ENCODE data around the gene STK32A. TPM values are rescaled to one million over a fixed set of nuclear protein-coding genes. Genes with fewer than 3 reads are reported as not detected.

The STK32A gene
- total RNA-seq, 1 donor from 2014 or later = not detected

DNA sequence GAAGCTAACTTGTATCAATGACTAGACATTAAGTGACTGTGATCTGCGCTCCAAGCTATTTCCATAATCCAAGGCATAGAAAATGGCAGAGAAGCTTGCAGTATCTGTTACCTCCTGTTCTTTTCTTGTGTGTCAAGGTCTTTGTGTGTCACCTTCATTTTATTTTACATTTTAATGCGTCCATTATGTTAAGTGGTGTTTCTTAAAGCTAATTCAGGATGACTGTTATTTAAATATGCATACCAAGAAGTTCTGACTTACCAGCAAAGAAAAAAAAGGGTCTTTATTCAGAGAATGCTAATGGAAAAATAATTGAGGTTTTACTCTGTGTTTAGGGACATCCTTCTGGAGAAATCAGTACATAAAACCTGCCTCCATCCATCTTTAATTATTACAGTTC, 52.3 kb downstream of the STK32A start:
- Mint-ChIP-seq H3K27ac (no peak overlapping the region), H3K4me3 (ENCODE audit: low read depth) (no peak overlapping the region), H3K27me3 (ENCODE audit: low read depth) (no peaks in the 10 kb centered on the region), H3K4me1 (ENCODE audit: low read depth) (no peaks in the 10 kb centered on the region), H3K9me3 (peaks cover 1% of the 10 kb centered on the region), H3K36me3 (ENCODE audit: low read depth) (no peaks in the 10 kb centered on the region)
- intact Hi-C loops (cut with micrococcal nuclease) = no loop called here
- no peak for DNase-seq (ENCODE audit: low spot score)

DNA sequence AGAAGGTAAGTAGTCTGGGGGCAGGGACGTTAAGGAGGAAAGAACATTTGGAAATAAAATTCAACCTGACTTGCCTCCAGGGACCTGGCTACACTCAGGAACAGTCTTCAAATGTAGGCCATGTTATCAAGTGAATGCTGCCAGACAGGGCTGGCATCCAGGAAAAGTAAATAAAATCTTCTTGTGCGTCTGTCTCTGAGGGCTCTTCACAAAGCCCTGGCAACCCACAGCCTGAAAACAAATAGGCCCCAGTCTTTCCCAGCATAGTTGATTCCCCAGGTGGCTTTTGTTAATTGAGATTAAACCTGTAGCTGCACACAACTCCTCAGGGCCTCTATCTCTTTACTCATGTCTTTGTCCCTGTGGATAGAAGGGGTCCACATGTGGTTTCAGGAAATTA, 55.4 kb downstream of the STK32A start:
- Mint-ChIP-seq H3K27me3 (ENCODE audit: low read depth) (no peaks in the 10 kb centered on the region), H3K36me3 (ENCODE audit: low read depth) (no peaks in the 10 kb centered on the region), H3K27ac (no peak overlapping the region), H3K4me3 (ENCODE audit: low read depth) (no peak overlapping the region), H3K4me1 (ENCODE audit: low read depth) (no peaks in the 10 kb centered on the region), H3K9me3 (peaks cover 3% of the 10 kb centered on the region)
- DNase-seq (ENCODE audit: low spot score) = no peak
- intact Hi-C loops (cut with micrococcal nuclease) = no loop called here

DNA sequence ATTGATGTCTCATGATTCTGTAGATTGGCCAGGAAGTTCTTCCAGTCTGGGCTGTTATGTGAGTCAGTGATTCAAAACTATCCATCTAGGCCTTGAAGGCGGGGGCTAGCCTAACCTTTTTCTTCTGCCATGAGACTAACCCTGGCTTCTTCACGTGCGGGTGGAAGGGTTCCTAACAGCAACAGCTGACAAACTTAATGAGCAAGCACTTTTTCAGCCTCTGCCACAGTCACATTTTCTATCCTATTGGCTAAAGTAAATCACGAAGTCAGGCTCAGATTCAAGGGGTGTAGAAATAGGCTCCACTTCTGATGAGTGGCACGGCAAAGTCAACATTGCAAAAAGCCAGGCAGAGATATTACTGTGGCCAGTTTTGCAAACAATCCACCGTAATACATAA, 68.4 kb downstream of the STK32A start:
- intact Hi-C loops (cut with micrococcal nuclease) = no loop called here
- no peaks in the 10 kb centered on the region for H3K9me3 Mint-ChIP-seq
- no peaks in the 10 kb centered on the region for H3K36me3 Mint-ChIP-seq (ENCODE audit: low read depth)
- H3K4me1 Mint-ChIP-seq (ENCODE audit: low read depth) = no peaks in the 10 kb centered on the region
- no peaks in the 10 kb centered on the region for H3K27me3 Mint-ChIP-seq (ENCODE audit: low read depth)
- no peak overlapping the region for H3K27ac Mint-ChIP-seq
- H3K4me3 Mint-ChIP-seq (ENCODE audit: low read depth) = no peak overlapping the region
- no peak for DNase-seq (ENCODE audit: low spot score)

DNA sequence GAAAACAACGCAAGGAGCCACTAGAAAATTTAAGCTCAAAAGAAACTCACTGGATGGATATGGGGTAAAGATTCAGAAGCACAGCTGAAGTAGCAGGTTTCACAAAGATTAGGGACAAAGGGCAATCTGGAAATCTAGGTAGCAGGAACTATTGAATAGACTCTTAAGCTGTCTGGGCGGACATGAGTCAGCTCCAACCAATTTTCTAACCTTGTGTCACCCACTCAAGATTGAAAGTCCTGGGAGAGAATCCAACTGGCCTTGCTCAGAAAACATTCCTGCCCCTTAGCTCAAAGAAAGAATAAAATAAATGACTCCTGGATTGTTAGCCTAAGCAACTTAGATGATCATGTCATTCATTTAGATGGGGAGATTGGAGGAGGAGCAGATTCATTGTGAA, 69.2 kb downstream of the STK32A start:
- no peaks in the 10 kb centered on the region for H3K27me3 Mint-ChIP-seq (ENCODE audit: low read depth)
- DNase-seq (ENCODE audit: low spot score) = no peak
- no peaks in the 10 kb centered on the region for H3K4me1 Mint-ChIP-seq (ENCODE audit: low read depth)

DNA sequence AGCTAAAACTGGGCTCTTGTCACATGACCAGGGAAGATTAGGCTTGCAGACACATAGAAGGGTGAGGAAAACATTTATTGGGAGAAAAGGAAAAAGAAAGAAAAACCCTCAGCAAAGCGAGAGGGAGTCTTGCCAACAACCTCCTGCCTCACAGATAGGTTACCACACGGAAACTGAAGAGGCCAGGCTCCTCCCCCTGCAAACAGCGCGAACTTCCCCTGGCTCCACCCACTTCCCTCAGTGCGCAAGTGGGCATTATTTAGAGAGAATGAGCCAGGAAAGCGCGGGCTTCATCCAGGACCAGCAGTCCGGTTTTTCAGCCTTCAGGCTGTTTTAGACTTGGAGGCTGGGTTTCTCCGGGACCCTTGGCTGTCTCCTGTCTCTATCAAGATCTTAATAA, 70.3 kb downstream of the STK32A start:
- H3K27ac Mint-ChIP-seq = no peak overlapping the region
- DNase-seq (ENCODE audit: low spot score) = no peak
- intact Hi-C loops (cut with micrococcal nuclease) = no loop called here
- H3K27me3 Mint-ChIP-seq (ENCODE audit: low read depth) = no peaks in the 10 kb centered on the region
- no peaks in the 10 kb centered on the region for H3K4me1 Mint-ChIP-seq (ENCODE audit: low read depth)
- H3K4me3 Mint-ChIP-seq (ENCODE audit: low read depth) = no peak overlapping the region
- H3K9me3 Mint-ChIP-seq = no peaks in the 10 kb centered on the region
- H3K36me3 Mint-ChIP-seq (ENCODE audit: low read depth) = no peaks in the 10 kb centered on the region

More for the DNA sequence above, 69.2 kb downstream of the STK32A start:
- H3K4me3 Mint-ChIP-seq (ENCODE audit: low read depth) = no peak overlapping the region
- no peak overlapping the region for H3K27ac Mint-ChIP-seq
- H3K9me3 Mint-ChIP-seq = no peaks in the 10 kb centered on the region
- no peaks in the 10 kb centered on the region for H3K36me3 Mint-ChIP-seq (ENCODE audit: low read depth)
- intact Hi-C loops (cut with micrococcal nuclease) = no loop called here

DNA sequence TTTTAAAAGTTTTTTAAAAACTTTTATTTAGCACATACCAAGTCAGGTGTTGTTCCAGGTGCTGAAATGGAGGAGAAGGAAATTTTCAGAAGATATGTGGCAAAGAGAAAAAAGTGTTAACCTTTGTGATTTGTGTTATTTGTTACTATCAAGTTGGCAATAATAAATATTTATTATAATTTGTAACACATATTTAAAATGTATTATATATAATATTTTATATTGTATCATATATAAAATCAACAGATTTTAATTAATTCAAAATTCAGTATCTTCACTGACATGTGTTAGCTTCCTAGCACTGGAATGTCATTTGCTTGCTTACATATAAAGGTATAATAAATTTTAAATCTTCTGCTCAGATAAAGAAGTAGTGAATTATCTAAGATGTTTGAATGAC, 71.5 kb downstream of the STK32A start:
- Mint-ChIP-seq H3K4me1 (ENCODE audit: low read depth) (no peaks in the 10 kb centered on the region), H3K27me3 (ENCODE audit: low read depth) (no peaks in the 10 kb centered on the region), H3K9me3 (no peaks in the 10 kb centered on the region), H3K36me3 (ENCODE audit: low read depth) (no peaks in the 10 kb centered on the region), H3K27ac (no peak overlapping the region), H3K4me3 (ENCODE audit: low read depth) (no peak overlapping the region)
- intact Hi-C loops (cut with micrococcal nuclease) = no loop called here
- no peak for DNase-seq (ENCODE audit: low spot score)

DNA sequence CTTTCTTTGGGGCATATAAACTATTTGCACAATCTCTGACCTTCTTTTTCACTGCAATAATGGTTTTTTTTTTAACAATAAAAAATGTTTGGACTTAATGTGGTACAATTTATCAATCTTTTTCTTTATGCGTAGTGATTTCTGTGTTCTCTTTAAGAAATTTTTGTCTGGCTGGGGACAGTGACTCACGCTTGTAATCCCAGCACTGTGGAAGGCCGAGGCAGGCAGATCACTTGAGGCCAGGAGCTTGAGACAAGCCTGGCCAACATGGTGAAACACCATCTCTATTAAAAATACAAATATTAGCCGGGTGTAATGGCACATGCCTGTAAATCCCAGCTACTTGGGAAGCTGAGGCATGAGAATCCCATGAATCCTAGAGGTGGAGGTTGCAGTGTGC, 72.3 kb downstream of the STK32A start:
- intact Hi-C loops (cut with micrococcal nuclease) = no loop called here
- no peaks in the 10 kb centered on the region for H3K4me1 Mint-ChIP-seq (ENCODE audit: low read depth)
- DNase-seq (ENCODE audit: low spot score) = no peak
- no peaks in the 10 kb centered on the region for H3K27me3 Mint-ChIP-seq (ENCODE audit: low read depth)
- H3K4me3 Mint-ChIP-seq (ENCODE audit: low read depth) = no peak overlapping the region
- no peaks in the 10 kb centered on the region for H3K9me3 Mint-ChIP-seq
- no peaks in the 10 kb centered on the region for H3K36me3 Mint-ChIP-seq (ENCODE audit: low read depth)
- no peak overlapping the region for H3K27ac Mint-ChIP-seq

DNA sequence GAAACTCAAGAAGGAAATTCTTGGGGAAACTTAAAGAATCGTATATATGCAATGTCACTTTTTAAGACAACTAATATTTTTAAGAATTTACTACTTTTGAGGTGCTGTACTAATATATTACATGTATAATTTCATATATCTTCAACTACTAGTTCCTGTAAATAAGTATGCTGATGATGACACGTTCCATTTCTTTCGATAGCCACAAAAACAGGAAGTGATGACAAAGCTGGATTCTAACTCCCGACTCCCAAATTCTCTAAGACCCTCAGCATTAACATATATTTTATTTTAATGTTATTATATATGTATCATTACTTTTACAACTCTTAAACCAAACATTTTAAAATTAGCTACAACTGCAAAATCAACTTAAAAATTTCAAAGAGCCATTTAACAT, 74.8 kb downstream of the STK32A start:
- Mint-ChIP-seq H3K27ac (no peak overlapping the region), H3K36me3 (ENCODE audit: low read depth) (no peaks in the 10 kb centered on the region), H3K9me3 (no peaks in the 10 kb centered on the region), H3K4me1 (ENCODE audit: low read depth) (no peaks in the 10 kb centered on the region), H3K27me3 (ENCODE audit: low read depth) (no peaks in the 10 kb centered on the region), H3K4me3 (ENCODE audit: low read depth) (no peak overlapping the region)
- intact Hi-C loops (cut with micrococcal nuclease) = no loop called here
- DNase-seq (ENCODE audit: low spot score) = no peak

DNA sequence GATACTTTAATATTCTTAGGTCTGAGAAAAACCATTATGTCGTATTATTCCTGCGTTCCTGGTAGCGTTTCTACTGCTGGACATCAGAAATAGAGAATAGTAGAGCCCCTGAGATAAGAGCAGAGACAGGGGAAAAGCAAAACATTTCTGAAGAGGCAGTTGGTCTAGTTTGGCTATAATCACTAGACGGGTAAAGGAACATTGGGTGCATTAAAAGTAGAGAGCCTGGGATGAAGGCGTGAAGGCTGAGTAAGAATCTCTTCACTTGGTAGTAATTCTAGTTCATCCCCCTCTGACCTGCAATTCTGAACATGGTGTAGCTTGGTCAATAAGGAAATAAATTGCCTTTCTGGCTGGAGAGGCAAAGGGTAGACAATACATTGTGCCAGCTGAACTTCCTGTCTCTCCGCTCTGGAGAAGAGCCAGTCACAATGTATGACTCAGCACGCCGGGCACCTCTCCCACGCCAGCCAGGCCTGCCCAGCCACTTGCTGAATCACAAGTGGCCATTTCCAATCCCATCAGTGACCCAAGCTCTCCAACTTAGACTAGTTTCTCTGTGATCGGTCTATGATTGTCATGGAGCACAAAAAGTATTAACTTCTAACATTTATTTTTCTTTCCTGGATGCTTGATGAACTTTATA, 75.4 kb downstream of the STK32A start:
- intact Hi-C loops (cut with micrococcal nuclease) = no loop called here
- no peaks in the 10 kb centered on the region for H3K27me3 Mint-ChIP-seq (ENCODE audit: low read depth)
- no peak overlapping the region for H3K27ac Mint-ChIP-seq
- no peaks in the 10 kb centered on the region for H3K36me3 Mint-ChIP-seq (ENCODE audit: low read depth)
- DNase-seq (ENCODE audit: low spot score) = no peak
- H3K4me1 Mint-ChIP-seq (ENCODE audit: low read depth) = no peaks in the 10 kb centered on the region
- H3K9me3 Mint-ChIP-seq = no peaks in the 10 kb centered on the region
- H3K4me3 Mint-ChIP-seq (ENCODE audit: low read depth) = no peak overlapping the region

DNA sequence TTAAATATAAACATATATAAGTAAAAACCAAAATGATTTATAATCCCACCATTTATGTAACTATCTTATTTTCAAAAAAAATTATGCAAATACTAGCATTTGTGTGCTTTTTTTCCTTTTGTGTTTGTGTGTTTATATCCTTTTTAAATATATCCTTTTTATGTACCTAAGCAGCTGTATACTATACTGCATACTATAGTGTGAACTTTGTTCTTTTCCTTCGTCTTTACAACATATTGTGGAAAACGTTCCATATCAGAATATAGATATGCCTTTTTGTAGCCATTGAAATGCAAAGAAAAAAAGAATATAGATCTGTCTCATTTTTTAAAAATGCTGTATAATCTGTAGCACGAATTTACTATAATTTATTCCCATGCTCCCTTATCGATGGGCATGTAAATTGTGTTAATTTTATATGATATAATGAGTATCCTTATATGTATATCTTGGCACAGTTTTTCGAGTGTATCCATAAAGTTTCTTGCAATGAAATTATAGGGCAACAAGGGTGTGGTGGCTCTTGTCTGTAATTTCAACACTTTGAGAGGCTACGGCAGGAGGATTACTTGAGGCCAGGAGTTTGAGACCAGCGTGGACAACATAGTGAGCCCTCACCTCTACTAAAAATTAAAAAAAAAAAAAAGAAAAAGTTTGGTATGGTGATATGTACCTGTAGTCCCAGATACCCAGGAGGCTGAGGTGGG, 83.3 kb downstream of the STK32A start:
- Mint-ChIP-seq H3K4me3 (ENCODE audit: low read depth) (no peak overlapping the region), H3K27me3 (ENCODE audit: low read depth) (no peaks in the 10 kb centered on the region), H3K27ac (no peak overlapping the region), H3K9me3 (no peaks in the 10 kb centered on the region), H3K36me3 (ENCODE audit: low read depth) (no peaks in the 10 kb centered on the region), H3K4me1 (ENCODE audit: low read depth) (no peaks in the 10 kb centered on the region)
- intact Hi-C loops (cut with micrococcal nuclease) = no loop called here
- DNase-seq (ENCODE audit: low spot score) = no peak

DNA sequence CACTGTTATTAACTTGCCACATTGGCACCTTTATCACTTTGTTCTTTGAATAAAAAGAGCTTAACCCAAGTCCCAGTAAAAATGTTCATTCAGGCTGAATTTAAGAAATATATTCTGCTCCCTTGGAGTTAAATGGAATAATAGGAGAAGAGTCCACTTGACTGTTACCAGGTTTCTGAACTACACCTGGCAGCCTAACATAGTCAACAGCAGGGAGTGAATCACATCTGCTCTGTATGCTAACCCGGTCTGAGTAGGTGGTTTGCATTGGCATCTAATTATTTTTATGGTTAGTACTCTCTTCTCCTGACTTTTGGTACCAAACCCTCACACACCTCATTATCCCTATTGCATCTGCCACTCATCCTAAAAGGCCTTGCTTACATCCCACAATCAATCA, 86.7 kb downstream of the STK32A start:
- H3K4me3 Mint-ChIP-seq (ENCODE audit: low read depth) = no peak overlapping the region
- no peaks in the 10 kb centered on the region for H3K9me3 Mint-ChIP-seq
- H3K27ac Mint-ChIP-seq = no peak overlapping the region
- no peaks in the 10 kb centered on the region for H3K27me3 Mint-ChIP-seq (ENCODE audit: low read depth)
- intact Hi-C loops (cut with micrococcal nuclease) = no loop called here
- no peak for DNase-seq (ENCODE audit: low spot score)
- H3K36me3 Mint-ChIP-seq (ENCODE audit: low read depth) = no peaks in the 10 kb centered on the region
- H3K4me1 Mint-ChIP-seq (ENCODE audit: low read depth) = no peaks in the 10 kb centered on the region

DNA sequence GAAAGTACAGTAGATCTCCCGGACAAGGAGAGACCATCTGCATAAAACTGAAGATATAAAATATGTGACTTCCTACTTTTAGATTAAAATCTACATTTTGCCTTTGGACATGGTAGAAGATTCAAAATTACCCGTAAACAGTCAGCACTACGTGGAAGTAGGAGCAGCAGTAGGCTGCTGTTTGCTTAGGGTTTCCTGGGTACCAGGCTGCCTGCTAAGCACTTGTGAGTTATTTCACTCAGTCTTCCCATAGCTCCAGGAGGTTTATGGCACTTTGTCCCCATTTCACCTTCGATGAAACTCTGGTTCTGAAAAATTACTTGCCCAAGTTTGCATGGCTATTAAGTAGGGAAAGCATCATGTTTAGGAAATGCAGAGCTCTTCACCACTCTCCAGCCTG, 92.6 kb downstream of the STK32A start:
- Mint-ChIP-seq H3K36me3 (ENCODE audit: low read depth) (no peaks in the 10 kb centered on the region), H3K27ac (no peak overlapping the region), H3K4me1 (ENCODE audit: low read depth) (no peaks in the 10 kb centered on the region), H3K4me3 (ENCODE audit: low read depth) (no peak overlapping the region), H3K9me3 (no peaks in the 10 kb centered on the region), H3K27me3 (ENCODE audit: low read depth) (no peaks in the 10 kb centered on the region)
- intact Hi-C loops (cut with micrococcal nuclease) = no loop called here
- DNase-seq (ENCODE audit: low spot score) = no peak

DNA sequence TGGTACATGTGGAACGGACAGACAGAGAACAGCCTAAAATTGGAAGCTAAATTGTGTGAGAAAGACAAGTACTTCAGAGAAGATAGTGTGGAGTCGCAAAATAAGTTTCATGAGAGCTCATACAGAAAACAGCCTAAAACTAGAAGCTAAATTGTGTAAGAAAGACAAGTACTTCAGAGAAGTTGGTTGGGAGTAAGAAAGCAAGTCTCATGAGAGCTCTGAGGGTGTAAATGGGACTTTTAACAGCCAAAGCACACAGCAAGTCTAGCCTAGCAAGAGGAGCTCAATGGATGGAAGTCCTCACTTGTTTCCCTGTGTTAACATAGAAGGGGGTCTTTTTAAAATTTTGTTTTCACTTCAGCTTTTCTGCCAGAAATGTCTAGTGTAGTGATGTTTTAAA, 93.1 kb downstream of the STK32A start:
- no peak overlapping the region for H3K4me3 Mint-ChIP-seq (ENCODE audit: low read depth)
- no peaks in the 10 kb centered on the region for H3K36me3 Mint-ChIP-seq (ENCODE audit: low read depth)
- no peaks in the 10 kb centered on the region for H3K9me3 Mint-ChIP-seq

More for the DNA sequence above, 93.1 kb downstream of the STK32A start:
- Mint-ChIP-seq H3K4me1 (ENCODE audit: low read depth) (no peaks in the 10 kb centered on the region), H3K27me3 (ENCODE audit: low read depth) (no peaks in the 10 kb centered on the region), H3K27ac (no peak overlapping the region)
- no peak for DNase-seq (ENCODE audit: low spot score)
- intact Hi-C loops (cut with micrococcal nuclease) = no loop called here
